Gastroesophageal sphincter (tissue), 4 donors: ENCODE data around the gene CDC5L. TPM values are rescaled to one million over a fixed set of nuclear protein-coding genes. Genes with fewer than 3 reads are reported as not detected.

Experiments
- ATAC-seq: fragments of 150-250 bp; one replicate; pipeline ENCODE4 v1.9.1; 2016; ENCODE audit warnings: mild to moderate bottlenecking, moderate library complexity
- H3K27ac ChIP-seq, 4 donors: fragments of 200-600 bp; sonication (generic) in 3 of 4; 1 replicate in 3 of 4; 2 replicates in 1 of 4; pipeline ENCODE4 v1.5.1; 2016 to 2019
- H3K27me3 ChIP-seq: fragments of 200-600 bp; sonication (generic); one replicate; pipeline ENCODE4 v1.5.1; 2019
- H3K36me3 ChIP-seq, 2 donors: fragments of 200-600 bp; sonication (generic); one replicate each; pipeline ENCODE4 v1.5.1; 2019; ENCODE audit warnings: control low read depth in 1 of 2
- H3K4me1 ChIP-seq, 3 donors: fragments of 200-600 bp; sonication (generic); 1 replicate in 2 of 3; 2 replicates in 1 of 3; pipeline ENCODE4 v1.5.1; 2016 to 2019; ENCODE audit warnings: control low read depth in 2 of 3
- H3K4me3 ChIP-seq, 2 donors: fragments of 200-600 bp; sonication (generic); one replicate each; pipeline ENCODE4 v1.5.1; 2019; ENCODE audit warnings: mild to moderate bottlenecking in 1 of 2, moderate library complexity in 1 of 2
- H3K9me3 ChIP-seq, 3 donors: fragments of 200-600 bp; sonication (generic); one replicate each; pipeline ENCODE4 v1.5.1; 2017 to 2019; ENCODE audit warnings: control low read depth in 2 of 3
- CTCF ChIP-seq, 4 experiments: fragments of 200-600 bp in 2 of 4; fragments of 450-650 bp in 2 of 4; sonication (generic) in 1 of 4; IDR thresholded peaks; one replicate each; pipeline ENCODE4 v1.5.1; 2017 to 2019; ENCODE audit warnings: antibody characterized with exemption in 4 of 4, mild to moderate bottlenecking in 2 of 4, moderate library complexity in 2 of 4
- EP300 ChIP-seq: sonication (generic); formaldehyde crosslinking; IDR thresholded peaks from one replicate; pipeline ENCODE4 v1.6.1; 2017; ENCODE audit warnings: antibody characterized with exemption, mild to moderate bottlenecking
- POLR2A ChIP-seq, 2 donors: fragments of 450-650 bp; IDR thresholded peaks; one replicate each; pipeline ENCODE4 v1.6.1; 2017; ENCODE audit warnings: antibody characterized with exemption in 2 of 2, mild to moderate bottlenecking in 2 of 2, moderate library complexity in 1 of 2
- POLR2AphosphoS5 ChIP-seq: sonication (generic); formaldehyde crosslinking; IDR thresholded peaks from one replicate; pipeline ENCODE4 v1.6.1; 2017; ENCODE audit warnings: antibody characterized with exemption
- WGBS, 2 donors: methylation state at CpG; one replicate each; pipeline ENCODE4 v1.1.5; 2018; ENCODE audit warnings: low coverage in 1 of 2; 5-methylcytosine and 5-hydroxymethylcytosine counted together
- total RNA-seq, 4 donors: library from RNA; depleted of rRNA; stranded (reverse); fragments of >200 nt; gene quantifications; one replicate each; pipeline ENCODE4 v1.1.0, GENCODE V29; 2016

Gene CDC5L
- total RNA-seq, 4 donors from 2014 or later, result 23.3 to 32.1 (median 28.5) TPM

- no peak for ATAC-seq
- H3K27me3 ChIP-seq, result peaks cover 6% of the 10 kb centered on the region
- no peaks in the 10 kb centered on the region for H3K36me3 ChIP-seq
- no peaks in the 10 kb centered on the region for H3K4me1 ChIP-seq
- no peak overlapping the region for H3K27ac ChIP-seq
- WGBS, 2 donors, result 76 to 85% methylated on average over 8 to 15 of the region's 15 CpGs
- H3K9me3 ChIP-seq, result no peaks in the 10 kb centered on the region
- TF ChIP-seq EP300 (no peak), POLR2A (IDR thresholded peaks at IDR 0.05) (no peak), POLR2AphosphoS5 (no peak), CTCF (IDR thresholded peaks at IDR 0.05) (no peak)
- no peak overlapping the region for H3K4me3 ChIP-seq
Observed at GRCh38 chr6:44462335-44462734, 74.8 kb downstream of the CDC5L start.

GRCh38 chr6:44462797-44463727 is 75.6 kb downstream of the CDC5L start:
- Histone ChIP-seq H3K4me1 (no peaks in the 10 kb centered on the region), H3K27me3 (peaks cover 11% of the 10 kb centered on the region), H3K27ac (no peak overlapping the region), H3K9me3 (no peaks in the 10 kb centered on the region), H3K36me3 (no peaks in the 10 kb centered on the region), H3K4me3 (no peak overlapping the region)
- no peak for ATAC-seq
- 84 to 96% methylated on average over 5 to 9 of the region's 13 CpGs for WGBS, 2 donors
- no peak for TF ChIP-seq POLR2AphosphoS5
- no peak for TF ChIP-seq CTCF (IDR thresholded peaks at IDR 0.05)
- TF ChIP-seq POLR2A (IDR thresholded peaks at IDR 0.05), result no peak
- no peak for TF ChIP-seq EP300

GRCh38 chr6:44463728-44464450 is 76.4 kb downstream of the CDC5L start:
- no peaks in the 10 kb centered on the region for H3K4me1 ChIP-seq
- H3K27ac ChIP-seq, result no peak overlapping the region
- H3K27me3 ChIP-seq, result peaks cover 11% of the 10 kb centered on the region
- no peak overlapping the region for H3K4me3 ChIP-seq
- H3K9me3 ChIP-seq, result no peaks in the 10 kb centered on the region
- no peak for TF ChIP-seq CTCF (IDR thresholded peaks at IDR 0.05)
- TF ChIP-seq POLR2AphosphoS5, result no peak
- TF ChIP-seq POLR2A (IDR thresholded peaks at IDR 0.05), result no peak
- TF ChIP-seq EP300, result no peak
- ATAC-seq, result no peak
- WGBS, 2 donors, result 89 to 97% methylated on average over 6 to 8 of the region's 11 CpGs
- no peaks in the 10 kb centered on the region for H3K36me3 ChIP-seq

- Histone ChIP-seq H3K36me3 (no peaks in the 10 kb centered on the region), H3K27ac (no peak overlapping the region), H3K4me3 (no peak overlapping the region), H3K9me3 (no peaks in the 10 kb centered on the region), H3K4me1 (no peaks in the 10 kb centered on the region), H3K27me3 (peaks cover 11% of the 10 kb centered on the region)
- WGBS, 2 donors, result 82 to 83% methylated on average over 12 to 13 of the region's 13 CpGs
- no peak for TF ChIP-seq POLR2A (IDR thresholded peaks at IDR 0.05)
- no peak for TF ChIP-seq POLR2AphosphoS5
- no peak for TF ChIP-seq EP300
- ATAC-seq, result no peak
Observed at GRCh38 chr6:44464527-44465310, 77.2 kb downstream of the CDC5L start.

- WGBS, 2 donors, result 97 to 100% methylated on average over 1 to 3 of the region's 3 CpGs
- no peak overlapping the region for H3K27ac ChIP-seq
- TF ChIP-seq POLR2A (IDR thresholded peaks at IDR 0.05) (no peak), POLR2AphosphoS5 (no peak), CTCF (IDR thresholded peaks at IDR 0.05) (no peak), EP300 (no peak)
- no peaks in the 10 kb centered on the region for H3K36me3 ChIP-seq
- ATAC-seq, result no peak
- no peaks in the 10 kb centered on the region for H3K9me3 ChIP-seq
- peaks cover 11% of the 10 kb centered on the region for H3K27me3 ChIP-seq
- H3K4me1 ChIP-seq, result no peaks in the 10 kb centered on the region
- no peak overlapping the region for H3K4me3 ChIP-seq
Observed at GRCh38 chr6:44466955-44467354, 79.4 kb downstream of the CDC5L start.
